GM12874 (cell line): Measurements from ENCODE around the gene HLA-DMB.

Experiments used
- TF ChIP-seq, protein P1 (sequence below): IDR thresholded peaks from 2 replicates; pipeline ENCODE4 v1.5.1; 2011; ENCODE audit warnings: low read depth, mild to moderate bottlenecking, control low read depth, low read length, moderate library complexity; ENCODE audit not compliant: insufficient read depth

The HLA-DMB gene

GRCh38 chr6:32974541-32975308 is 33.9 kb upstream of the HLA-DMB start:
- TF ChIP-seq, protein P1, sequence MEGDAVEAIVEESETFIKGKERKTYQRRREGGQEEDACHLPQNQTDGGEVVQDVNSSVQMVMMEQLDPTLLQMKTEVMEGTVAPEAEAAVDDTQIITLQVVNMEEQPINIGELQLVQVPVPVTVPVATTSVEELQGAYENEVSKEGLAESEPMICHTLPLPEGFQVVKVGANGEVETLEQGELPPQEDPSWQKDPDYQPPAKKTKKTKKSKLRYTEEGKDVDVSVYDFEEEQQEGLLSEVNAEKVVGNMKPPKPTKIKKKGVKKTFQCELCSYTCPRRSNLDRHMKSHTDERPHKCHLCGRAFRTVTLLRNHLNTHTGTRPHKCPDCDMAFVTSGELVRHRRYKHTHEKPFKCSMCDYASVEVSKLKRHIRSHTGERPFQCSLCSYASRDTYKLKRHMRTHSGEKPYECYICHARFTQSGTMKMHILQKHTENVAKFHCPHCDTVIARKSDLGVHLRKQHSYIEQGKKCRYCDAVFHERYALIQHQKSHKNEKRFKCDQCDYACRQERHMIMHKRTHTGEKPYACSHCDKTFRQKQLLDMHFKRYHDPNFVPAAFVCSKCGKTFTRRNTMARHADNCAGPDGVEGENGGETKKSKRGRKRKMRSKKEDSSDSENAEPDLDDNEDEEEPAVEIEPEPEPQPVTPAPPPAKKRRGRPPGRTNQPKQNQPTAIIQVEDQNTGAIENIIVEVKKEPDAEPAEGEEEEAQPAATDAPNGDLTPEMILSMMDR, result no peak

DNA sequence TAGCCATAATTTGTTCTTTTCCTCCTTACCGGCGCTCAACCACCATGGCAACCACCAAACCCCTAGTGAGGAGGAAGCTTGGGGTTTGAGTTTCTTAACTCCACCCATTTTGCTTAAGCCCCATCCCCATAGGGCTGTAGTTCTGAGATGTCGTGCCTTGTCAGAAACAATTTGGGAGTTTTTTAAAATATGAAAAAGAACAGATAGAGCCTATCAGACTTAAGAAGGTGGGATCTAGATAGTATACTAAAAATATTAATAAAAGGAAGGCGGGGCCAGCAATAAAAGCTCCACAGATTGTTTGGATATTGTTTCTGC is 33.1 kb upstream of the HLA-DMB start:
- TF ChIP-seq, protein P1, result no peak

GRCh38 chr6:32973144-32974015 is 32.6 kb upstream of the HLA-DMB start:
- TF ChIP-seq, protein P1, result no peak

- TF ChIP-seq, protein P1, result no peak
Observed at GRCh38 chr6:32972353-32973143, 31.7 kb upstream of the HLA-DMB start.

DNA sequence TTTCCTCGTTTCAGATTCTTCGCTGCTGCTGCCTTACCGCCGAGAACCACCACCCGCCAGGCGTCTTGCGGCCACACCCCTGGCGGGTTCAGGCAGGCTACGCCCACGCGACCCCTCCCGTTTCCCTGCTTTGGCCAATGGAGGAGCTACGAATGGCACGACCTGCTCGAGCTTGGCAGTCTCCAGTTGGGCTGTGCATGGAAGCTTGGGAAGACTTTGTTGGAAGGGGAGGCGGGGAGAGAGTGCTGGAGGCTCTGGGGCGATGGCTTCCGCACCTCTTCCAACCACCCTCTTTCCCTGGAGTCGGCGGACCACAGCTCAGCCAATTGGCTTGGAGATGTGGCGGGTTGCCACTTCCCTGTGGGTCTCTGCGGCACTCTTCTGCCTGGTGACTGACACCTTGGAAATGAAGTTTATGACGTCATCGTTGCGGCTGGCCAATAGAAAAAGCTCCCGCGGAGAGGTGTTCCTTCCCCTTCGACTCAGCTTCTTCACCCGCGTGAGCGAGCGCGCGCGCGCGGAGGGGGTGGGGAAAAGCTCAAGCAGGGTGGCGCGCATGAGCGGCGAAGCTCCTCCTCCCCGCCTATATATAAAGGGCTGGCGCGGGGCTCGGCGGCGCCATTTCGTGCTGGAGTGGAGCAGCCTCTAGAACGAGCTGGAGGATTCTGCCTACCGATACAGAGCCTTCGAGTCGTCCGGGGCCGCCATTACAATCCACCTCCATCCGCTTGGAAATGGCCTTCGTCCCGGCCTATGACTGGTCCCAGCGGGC is 30.9 kb upstream of the HLA-DMB start:
- TF ChIP-seq, protein P1, result no peak

DNA sequence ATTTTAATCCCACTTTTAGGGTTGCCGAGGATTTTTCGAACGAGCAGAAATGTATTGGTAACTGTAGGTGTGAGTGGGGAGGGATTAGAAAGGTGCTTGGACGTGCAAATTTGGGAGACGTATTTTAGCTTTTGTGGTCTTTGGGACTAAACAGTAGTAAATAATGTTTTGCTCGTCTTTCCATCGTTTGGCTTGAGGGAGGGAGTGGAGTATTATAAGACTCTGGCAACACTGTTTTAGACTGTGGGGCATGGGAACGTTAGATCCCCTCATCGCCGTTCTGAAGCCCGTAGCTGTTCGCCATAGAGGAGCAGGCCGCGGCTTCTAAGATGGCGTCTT is 30.4 kb upstream of the HLA-DMB start:
- TF ChIP-seq, protein P1, result no peak
